Measurements from ENCODE around the gene C2CD4B. TPM values are rescaled to one million over a fixed set of nuclear protein-coding genes. Genes with fewer than 3 reads are reported as not detected.

The C2CD4B gene, protein sequence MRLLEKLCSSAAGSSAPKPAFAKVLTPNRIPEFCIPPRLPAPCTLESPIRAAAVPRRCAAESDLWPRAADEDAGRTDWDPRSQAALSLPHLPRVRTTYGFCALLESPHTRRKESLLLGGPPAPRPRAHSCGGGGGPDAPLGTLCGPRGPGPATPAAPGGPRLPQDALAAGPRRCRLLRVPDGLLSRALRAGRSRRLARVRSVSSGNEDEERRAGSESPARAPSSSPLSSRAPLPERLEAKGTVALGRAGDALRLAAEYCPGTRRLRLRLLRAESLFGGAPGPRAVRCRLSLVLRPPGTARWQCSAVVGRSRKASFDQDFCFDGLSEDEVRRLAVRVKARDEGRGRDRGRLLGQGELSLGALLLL
- 65.3 and 94.7 TPM in 2 replicates for total RNA-seq

DNA sequence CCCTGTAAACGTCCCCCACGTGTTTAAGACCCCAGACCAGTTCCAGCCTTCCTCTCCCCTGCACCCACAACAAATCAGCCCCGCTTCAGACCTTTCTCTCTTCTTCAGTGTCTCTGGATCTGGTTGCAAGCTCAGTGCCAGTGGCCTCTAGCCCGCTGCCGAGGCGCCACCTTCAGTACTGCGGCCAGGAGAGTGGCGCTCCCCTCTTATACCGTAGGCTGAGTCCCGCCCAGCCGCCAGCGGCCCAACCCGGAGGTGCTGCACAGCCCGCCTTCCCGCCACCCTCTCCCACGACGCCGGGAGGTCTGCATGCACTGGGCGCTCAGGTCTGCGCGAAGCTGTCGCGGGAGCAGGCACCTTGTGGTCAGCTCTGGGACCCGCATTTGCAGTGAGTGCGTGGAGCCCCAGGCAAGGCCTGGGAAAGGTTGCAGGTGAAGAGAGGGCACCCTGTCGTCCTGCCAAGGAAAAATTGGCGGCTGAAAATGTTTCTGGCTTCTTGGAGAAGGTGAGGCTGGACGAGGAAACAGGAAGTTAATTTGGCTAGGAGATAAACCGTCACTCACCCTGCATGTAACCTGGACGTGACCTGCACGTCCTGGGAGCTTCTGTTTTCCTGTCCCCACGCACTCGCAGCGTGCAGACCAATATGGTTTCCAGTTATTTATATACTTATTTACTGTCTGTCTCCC is at the start of gene C2CD4B:
Gene C2CD4B, minus strand, starts transcription at position 182 of the 689 bp plus-strand sequence. CDS start 301 bp downstream, outside the sequence.

Other genes with a start within 250 kb of the C2CD4B start
- gene VPS13C, start 104.8 kb downstream of the C2CD4B start, total RNA-seq: 95.1 and 104 TPM in 2 replicates
- 4.2 and 5.2 TPM in 2 replicates for gene C2CD4A, start 98.3 kb downstream of the C2CD4B start, total RNA-seq
- 0.97 and 1.4 TPM in 2 replicates for gene TLN2, start 225.3 kb upstream of the C2CD4B start, total RNA-seq

Measured in epithelial cell of umbilical artery (primary cell).